Progenitor cell of endocrine pancreas (in vitro differentiated cells): ENCODE data around the gene CPA4. TPM values are rescaled to one million over a fixed set of nuclear protein-coding genes. Genes with fewer than 3 reads are reported as not detected.

Experiments used
- DNase-seq: peaks from one replicate; pipeline ENCODE4 v3.0.0; 2021; ENCODE audit warnings: low spot score; ENCODE audit not compliant: unreplicated experiment
- H3K27ac Mint-ChIP-seq: 2 replicates; pipeline ENCODE4 v1.8.0; 2021; ENCODE audit warnings: mild to moderate bottlenecking, moderate library complexity, mixed read lengths
- H3K27me3 Mint-ChIP-seq: 2 replicates; pipeline ENCODE4 v1.8.0; 2021; ENCODE audit warnings: mixed read lengths
- H3K36me3 Mint-ChIP-seq: 2 replicates; pipeline ENCODE4 v1.8.0; 2022; ENCODE audit warnings: mixed read lengths; ENCODE audit not compliant: insufficient read depth
- H3K4me1 Mint-ChIP-seq: 2 replicates; pipeline ENCODE4 v1.8.0; 2021; ENCODE audit warnings: low read depth, mixed read lengths
- H3K4me3 Mint-ChIP-seq: 2 replicates; pipeline ENCODE4 v1.8.0; 2021; ENCODE audit warnings: low read depth, mild to moderate bottlenecking, moderate library complexity, mixed read lengths
- H3K9me3 Mint-ChIP-seq: 2 replicates; pipeline ENCODE4 v1.8.0; 2021; ENCODE audit warnings: low read depth, mixed read lengths
- total RNA-seq: library from RNA; stranded (reverse); gene quantifications from 2 replicates; pipeline ENCODE4 v1.2.1, GENCODE V29; 2021
- TF ChIP-seq, protein P1 (sequence below): fragments of 200-600 bp; sonication (generic); IDR thresholded peaks from one replicate; pipeline ENCODE4 v1.5.0; 2021; ENCODE audit warnings: antibody characterized with exemption, mild to moderate bottlenecking; ENCODE audit not compliant: unreplicated experiment

The CPA4 gene
- total RNA-seq, 1 donor from 2014 or later: 5.1 TPM

DNA sequence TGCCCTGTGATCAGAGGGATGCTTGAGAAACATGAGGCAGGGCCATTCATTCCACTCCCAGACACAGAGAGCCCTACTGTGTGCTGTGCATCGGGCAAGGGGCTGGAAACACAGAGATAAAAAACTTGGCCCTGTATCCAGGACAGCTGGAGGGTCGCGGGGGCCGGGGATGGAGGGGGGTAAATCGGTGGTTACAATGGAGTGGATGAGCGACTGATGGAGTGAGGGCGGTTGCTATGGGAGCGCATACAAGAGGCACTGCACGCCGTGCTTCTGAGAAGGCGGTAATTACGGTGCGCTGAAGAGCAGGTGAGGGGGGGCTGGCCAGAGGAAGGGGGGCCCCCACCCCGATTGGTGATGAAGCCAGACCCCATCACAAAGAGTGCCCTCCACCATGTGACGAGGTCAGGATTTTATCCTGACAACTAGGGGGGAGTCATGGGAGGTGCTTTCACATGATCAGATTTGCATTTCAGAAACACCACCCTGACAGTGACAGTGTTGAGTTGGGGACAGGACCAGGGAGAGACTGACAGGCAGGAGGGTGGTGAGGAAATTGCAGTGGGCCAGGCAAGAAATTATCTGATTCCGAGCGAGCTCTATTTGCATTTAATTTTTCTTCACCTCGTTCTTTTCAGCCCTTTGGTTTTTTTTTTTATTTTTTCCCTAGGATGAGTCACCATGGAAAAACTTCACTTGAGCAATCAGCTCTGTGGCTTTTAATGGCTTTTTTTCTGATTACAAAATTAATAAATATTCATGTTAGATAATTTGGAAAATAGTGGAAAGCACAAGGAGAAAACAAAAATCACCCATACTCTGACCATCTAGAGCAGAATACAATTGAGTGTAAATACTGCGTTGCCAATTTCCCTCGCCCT is 59.5 kb downstream of the CPA4 start:
- H3K27me3 Mint-ChIP-seq: peaks cover 2% of the 10 kb centered on the region
- no peaks in the 10 kb centered on the region for H3K9me3 Mint-ChIP-seq
- peaks cover 29% of the 10 kb centered on the region for H3K4me1 Mint-ChIP-seq
- no peak overlapping the region for H3K27ac Mint-ChIP-seq
- DNase-seq: no peak
- TF ChIP-seq, protein P1, sequence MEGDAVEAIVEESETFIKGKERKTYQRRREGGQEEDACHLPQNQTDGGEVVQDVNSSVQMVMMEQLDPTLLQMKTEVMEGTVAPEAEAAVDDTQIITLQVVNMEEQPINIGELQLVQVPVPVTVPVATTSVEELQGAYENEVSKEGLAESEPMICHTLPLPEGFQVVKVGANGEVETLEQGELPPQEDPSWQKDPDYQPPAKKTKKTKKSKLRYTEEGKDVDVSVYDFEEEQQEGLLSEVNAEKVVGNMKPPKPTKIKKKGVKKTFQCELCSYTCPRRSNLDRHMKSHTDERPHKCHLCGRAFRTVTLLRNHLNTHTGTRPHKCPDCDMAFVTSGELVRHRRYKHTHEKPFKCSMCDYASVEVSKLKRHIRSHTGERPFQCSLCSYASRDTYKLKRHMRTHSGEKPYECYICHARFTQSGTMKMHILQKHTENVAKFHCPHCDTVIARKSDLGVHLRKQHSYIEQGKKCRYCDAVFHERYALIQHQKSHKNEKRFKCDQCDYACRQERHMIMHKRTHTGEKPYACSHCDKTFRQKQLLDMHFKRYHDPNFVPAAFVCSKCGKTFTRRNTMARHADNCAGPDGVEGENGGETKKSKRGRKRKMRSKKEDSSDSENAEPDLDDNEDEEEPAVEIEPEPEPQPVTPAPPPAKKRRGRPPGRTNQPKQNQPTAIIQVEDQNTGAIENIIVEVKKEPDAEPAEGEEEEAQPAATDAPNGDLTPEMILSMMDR: no peak
- no peaks in the 10 kb centered on the region for H3K36me3 Mint-ChIP-seq
- H3K4me3 Mint-ChIP-seq: no peak overlapping the region

DNA sequence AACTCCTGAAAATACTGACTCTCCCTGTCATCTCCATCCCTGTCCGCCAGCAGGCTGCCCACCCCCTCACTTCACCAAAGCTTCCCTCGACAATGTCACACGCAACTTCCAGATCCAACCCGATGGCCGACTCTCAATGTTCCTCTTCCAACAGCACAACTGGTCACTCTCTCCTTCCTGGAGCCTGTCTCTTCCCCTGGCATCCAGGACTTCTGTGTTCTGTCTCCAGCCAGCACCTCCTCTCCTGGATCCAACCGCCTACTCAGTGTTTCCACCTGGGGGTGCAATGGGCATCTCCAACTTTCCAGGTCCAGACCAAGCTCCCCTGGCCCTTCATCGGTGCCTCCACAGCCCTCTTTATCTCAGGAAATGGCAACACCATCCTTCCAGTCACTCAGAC is 60.2 kb downstream of the CPA4 start:
- Mint-ChIP-seq H3K27ac (no peak overlapping the region), H3K36me3 (no peaks in the 10 kb centered on the region), H3K4me3 (no peak overlapping the region), H3K27me3 (peaks cover 2% of the 10 kb centered on the region), H3K9me3 (no peaks in the 10 kb centered on the region), H3K4me1 (peaks cover 29% of the 10 kb centered on the region)
- no peak for DNase-seq
- TF ChIP-seq, protein P1: no peak

- Mint-ChIP-seq H3K4me3 (no peak overlapping the region), H3K27me3 (no peaks in the 10 kb centered on the region), H3K27ac (peak overlapping the region; percentile 98), H3K36me3 (peaks cover 1% of the 10 kb centered on the region), H3K4me1 (peaks cover 25% of the 10 kb centered on the region), H3K9me3 (peaks cover 7% of the 10 kb centered on the region)
- TF ChIP-seq, protein P1: no peak
- peak; percentile 38 for DNase-seq
Observed at GRCh38 chr7:130356121-130356875, 63.3 kb downstream of the CPA4 start.

- H3K36me3 Mint-ChIP-seq: peaks cover 1% of the 10 kb centered on the region
- H3K9me3 Mint-ChIP-seq: peaks cover 7% of the 10 kb centered on the region
- H3K4me1 Mint-ChIP-seq: peaks cover 20% of the 10 kb centered on the region
- H3K4me3 Mint-ChIP-seq: no peak overlapping the region
- peak overlapping the region; percentile 98 for H3K27ac Mint-ChIP-seq
- TF ChIP-seq, protein P1: no peak
- no peak for DNase-seq
- no peaks in the 10 kb centered on the region for H3K27me3 Mint-ChIP-seq
Observed at GRCh38 chr7:130356876-130357611, 64.1 kb downstream of the CPA4 start.

DNA sequence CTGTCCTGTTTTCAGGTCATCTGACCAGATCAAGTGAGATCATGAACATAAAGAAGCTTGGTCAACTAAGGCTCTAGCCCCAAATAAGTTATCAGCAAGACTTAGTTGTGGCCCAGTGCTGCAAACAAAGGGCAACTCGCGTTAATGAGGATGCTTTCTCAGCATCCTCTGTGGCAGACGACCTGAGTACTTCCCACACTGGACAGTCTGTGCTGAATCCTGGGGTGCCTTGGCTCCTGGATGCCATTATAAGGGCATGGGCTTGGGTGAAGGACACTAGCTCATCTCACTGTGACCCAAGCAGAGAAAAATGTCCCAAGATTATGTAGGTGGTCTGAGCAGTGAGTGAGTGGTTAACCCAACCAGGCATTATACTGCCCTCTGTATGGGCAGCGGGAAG is 65.5 kb downstream of the CPA4 start:
- DNase-seq: no peak
- H3K36me3 Mint-ChIP-seq: peaks cover 1% of the 10 kb centered on the region
- H3K9me3 Mint-ChIP-seq: peaks cover 7% of the 10 kb centered on the region
- TF ChIP-seq, protein P1: no peak
- no peak overlapping the region for H3K4me3 Mint-ChIP-seq
- peaks cover 17% of the 10 kb centered on the region for H3K4me1 Mint-ChIP-seq
- H3K27me3 Mint-ChIP-seq: no peaks in the 10 kb centered on the region
- H3K27ac Mint-ChIP-seq: no peak overlapping the region
